GM23338 (cell line): ENCODE data around the gene TIMM22. TPM values are rescaled to one million over a fixed set of nuclear protein-coding genes. Genes with fewer than 3 reads are reported as not detected.

Experiments
- ATAC-seq: fragments of 200-7000 bp; cut with Tn5 transposase; 3 replicates; pipeline ENCODE4 v1.9.1; 2020
- DNase-seq: peaks from one replicate; pipeline ENCODE4 v3.0.0-alpha.2; 2015; ENCODE audit warnings: low spot score
- H2AFZ ChIP-seq: fragments of 200-600 bp; sonication (generic); 2 replicates; pipeline ENCODE4 v1.8.0; 2016; ENCODE audit warnings: antibody characterized with exemption, mild to moderate bottlenecking, moderate library complexity
- H3F3A ChIP-seq: fragments of 200-600 bp; sonication (generic); replicated peaks from 2 replicates; pipeline ENCODE4 v1.8.0; 2017; ENCODE audit warnings: antibody characterized with exemption, mixed run types, low read depth
- H3K27ac ChIP-seq: fragments of 200-600 bp; sonication (generic); 2 replicates; pipeline ENCODE4 v1.6.1; 2016; ENCODE audit warnings: low read depth
- H3K27me3 ChIP-seq: fragments of 200-600 bp; sonication (generic); 2 replicates; pipeline ENCODE4 v1.8.0; 2016; ENCODE audit warnings: mild to moderate bottlenecking, mixed run types, moderate library complexity; ENCODE audit not compliant: insufficient read depth
- H3K36me3 ChIP-seq: fragments of 200-600 bp; sonication (generic); 2 replicates; pipeline ENCODE4 v1.8.0; 2016; ENCODE audit warnings: mild to moderate bottlenecking; ENCODE audit not compliant: insufficient read depth
- H3K4me1 ChIP-seq: fragments of 200-600 bp; sonication (generic); 2 replicates; pipeline ENCODE4 v1.8.0; 2016; ENCODE audit warnings: mild to moderate bottlenecking, moderate library complexity; ENCODE audit not compliant: insufficient read depth
- H3K4me2 ChIP-seq: fragments of 200-600 bp; sonication (generic); 2 replicates; pipeline ENCODE4 v1.7.1; 2017; ENCODE audit warnings: mixed run types
- H3K4me3 ChIP-seq: fragments of 200-600 bp; sonication (generic); 2 replicates; pipeline ENCODE4 v1.6.1; 2016; ENCODE audit warnings: mixed run types
- H3K79me2 ChIP-seq: fragments of 200-600 bp; sonication (generic); replicated peaks from 2 replicates; pipeline ENCODE4 v1.8.0; 2017; ENCODE audit warnings: mild to moderate bottlenecking; ENCODE audit not compliant: insufficient read depth
- H3K9me2 ChIP-seq: fragments of 200-600 bp; sonication (generic); 2 replicates; pipeline ENCODE4 v1.8.0; 2017; ENCODE audit not compliant: insufficient read depth
- H4K20me1 ChIP-seq: fragments of 200-600 bp; sonication (generic); replicated peaks from 2 replicates; pipeline ENCODE4 v1.8.0; 2017; ENCODE audit warnings: mild to moderate bottlenecking; ENCODE audit not compliant: insufficient read depth
- H3K27ac Mint-ChIP-seq: 2 replicates; pipeline ENCODE4 v1.8.0; 2020; ENCODE audit warnings: inconsistent platforms, mild to moderate bottlenecking, moderate library complexity, mixed read lengths
- H3K27me3 Mint-ChIP-seq: 3 replicates; pipeline ENCODE4 v1.8.0; 2022; ENCODE audit warnings: low read depth, mild to moderate bottlenecking, moderate library complexity, mixed read lengths, inconsistent platforms; ENCODE audit not compliant: insufficient read depth, poor library complexity
- H3K36me3 Mint-ChIP-seq: 3 replicates; pipeline ENCODE4 v1.8.0; 2021; ENCODE audit warnings: low read depth, mild to moderate bottlenecking, inconsistent platforms, moderate library complexity, mixed read lengths
- H3K4me1 Mint-ChIP-seq: 3 replicates; pipeline ENCODE4 v1.8.0; 2020; ENCODE audit warnings: mild to moderate bottlenecking, inconsistent platforms, mixed read lengths
- H3K4me3 Mint-ChIP-seq: 3 replicates; pipeline ENCODE4 v1.8.0; 2021; ENCODE audit warnings: moderate library complexity, mild to moderate bottlenecking, inconsistent platforms, mixed read lengths
- H3K9me3 Mint-ChIP-seq: 3 replicates; pipeline ENCODE4 v1.8.0; 2020; ENCODE audit warnings: moderate library complexity, mild to moderate bottlenecking, inconsistent platforms, mixed read lengths
- CREB1 ChIP-seq: fragments of 250-450 bp; sonication (Bioruptor Pico); IDR thresholded peaks from 2 replicates; pipeline ENCODE4 v1.5.0; 2020; ENCODE audit warnings: low read depth, mild to moderate bottlenecking, moderate library complexity
- EZH2 ChIP-seq: fragments of 200-600 bp; sonication (generic); IDR thresholded peaks from one replicate; pipeline ENCODE4 v1.8.0; 2017; ENCODE audit warnings: antibody characterized with exemption, mild to moderate bottlenecking, low read depth; ENCODE audit not compliant: unreplicated experiment
- EZH2phosphoT487 ChIP-seq: fragments of 200-600 bp; sonication (generic); IDR thresholded peaks from one replicate; pipeline ENCODE4 v1.8.1; 2018; ENCODE audit warnings: antibody characterized with exemption; ENCODE audit not compliant: unreplicated experiment
- JUNB ChIP-seq: IDR thresholded peaks from one replicate; pipeline ENCODE4 v1.6.1; 2016; ENCODE audit warnings: antibody characterized with exemption; ENCODE audit not compliant: unreplicated experiment
- NANOG ChIP-seq: IDR thresholded peaks from 2 replicates; pipeline ENCODE4 v1.6.1; 2016; ENCODE audit warnings: antibody characterized with exemption, borderline replicate concordance
- POLR2AphosphoS5 ChIP-seq: IDR thresholded peaks from 2 replicates; pipeline ENCODE4 v1.6.1; 2016; ENCODE audit warnings: antibody characterized with exemption, low read depth
- STAT1 ChIP-seq: IDR thresholded peaks from one replicate; pipeline ENCODE4 v1.6.1; 2016; ENCODE audit warnings: antibody characterized with exemption; ENCODE audit not compliant: unreplicated experiment
- ZNF114 ChIP-seq: fragments of 250-450 bp; sonication (Bioruptor Pico); IDR thresholded peaks from 2 replicates; pipeline ENCODE4 v1.5.0; 2020; ENCODE audit warnings: mild to moderate bottlenecking, moderate library complexity
- ZNF331 ChIP-seq: fragments of 250-450 bp; sonication (Bioruptor Pico); IDR thresholded peaks from 2 replicates; pipeline ENCODE4 v1.5.0; 2020; ENCODE audit warnings: low read depth, mild to moderate bottlenecking, moderate library complexity
- polyA plus RNA-seq: library from polyadenylated mRNA; unstranded; fragments of >200 nt; fragmentation: Nextera tagmentation; extraction: Ambion mirVana; gene quantifications from 2 replicates; pipeline ENCODE4 v1.2.1, GENCODE V29; 2016
- total RNA-seq: library from RNA; depleted of rRNA; stranded (reverse); fragments of >200 nt; shearing (Covaris generic); gene quantifications from 2 replicates; pipeline ENCODE4 v1.2.3, GENCODE V29; 2014
- TF ChIP-seq, protein P1 (sequence below): IDR thresholded peaks from one replicate; pipeline ENCODE4 v1.6.1; 2018; ENCODE audit warnings: antibody characterized with exemption; ENCODE audit not compliant: unreplicated experiment
- TF ChIP-seq, protein P2 (sequence below), 2 experiments: fragments of 200-600 bp in 1 of 2; sonication (generic) in 1 of 2; conservative IDR thresholded peaks; 2 replicates each; pipeline versions ENCODE4 v1.5.1 to v1.6.1; 2016 to 2017; ENCODE audit warnings: antibody characterized with exemption in 2 of 2, low read depth in 2 of 2, mild to moderate bottlenecking in 2 of 2, moderate library complexity in 1 of 2
- TF ChIP-seq, protein P3 (sequence below): IDR thresholded peaks from 2 replicates; pipeline ENCODE4 v1.6.1; 2016; ENCODE audit warnings: antibody characterized with exemption

The TIMM22 gene
- total and polyA plus RNA-seq, 2 experiments from 2014 or later, result 21.9 to 24.4 TPM

DNA sequence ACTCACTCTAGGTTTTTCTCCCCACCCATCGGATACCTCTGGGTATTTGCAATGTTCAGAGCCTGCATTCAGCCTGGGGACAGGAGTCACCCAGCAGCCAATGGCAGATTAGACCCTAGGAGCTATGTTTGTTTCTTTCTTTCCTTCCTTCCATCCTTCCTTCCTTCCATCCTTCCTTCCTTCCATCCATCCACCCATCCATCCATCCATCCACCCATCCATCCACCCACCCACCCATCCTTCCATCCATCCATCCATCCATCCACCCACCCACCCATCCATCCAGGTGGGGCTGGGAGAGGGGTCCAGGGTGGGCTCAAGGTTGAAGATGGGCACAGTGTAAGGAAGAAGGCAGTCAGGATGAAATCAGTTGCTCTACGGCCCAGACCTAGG lies 39.9 kb downstream of the TIMM22 start (continued):
- TF ChIP-seq, protein P1, sequence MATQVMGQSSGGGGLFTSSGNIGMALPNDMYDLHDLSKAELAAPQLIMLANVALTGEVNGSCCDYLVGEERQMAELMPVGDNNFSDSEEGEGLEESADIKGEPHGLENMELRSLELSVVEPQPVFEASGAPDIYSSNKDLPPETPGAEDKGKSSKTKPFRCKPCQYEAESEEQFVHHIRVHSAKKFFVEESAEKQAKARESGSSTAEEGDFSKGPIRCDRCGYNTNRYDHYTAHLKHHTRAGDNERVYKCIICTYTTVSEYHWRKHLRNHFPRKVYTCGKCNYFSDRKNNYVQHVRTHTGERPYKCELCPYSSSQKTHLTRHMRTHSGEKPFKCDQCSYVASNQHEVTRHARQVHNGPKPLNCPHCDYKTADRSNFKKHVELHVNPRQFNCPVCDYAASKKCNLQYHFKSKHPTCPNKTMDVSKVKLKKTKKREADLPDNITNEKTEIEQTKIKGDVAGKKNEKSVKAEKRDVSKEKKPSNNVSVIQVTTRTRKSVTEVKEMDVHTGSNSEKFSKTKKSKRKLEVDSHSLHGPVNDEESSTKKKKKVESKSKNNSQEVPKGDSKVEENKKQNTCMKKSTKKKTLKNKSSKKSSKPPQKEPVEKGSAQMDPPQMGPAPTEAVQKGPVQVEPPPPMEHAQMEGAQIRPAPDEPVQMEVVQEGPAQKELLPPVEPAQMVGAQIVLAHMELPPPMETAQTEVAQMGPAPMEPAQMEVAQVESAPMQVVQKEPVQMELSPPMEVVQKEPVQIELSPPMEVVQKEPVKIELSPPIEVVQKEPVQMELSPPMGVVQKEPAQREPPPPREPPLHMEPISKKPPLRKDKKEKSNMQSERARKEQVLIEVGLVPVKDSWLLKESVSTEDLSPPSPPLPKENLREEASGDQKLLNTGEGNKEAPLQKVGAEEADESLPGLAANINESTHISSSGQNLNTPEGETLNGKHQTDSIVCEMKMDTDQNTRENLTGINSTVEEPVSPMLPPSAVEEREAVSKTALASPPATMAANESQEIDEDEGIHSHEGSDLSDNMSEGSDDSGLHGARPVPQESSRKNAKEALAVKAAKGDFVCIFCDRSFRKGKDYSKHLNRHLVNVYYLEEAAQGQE, result no peak
- TF ChIP-seq CREB1 (CRISPR knock-in tag), result no peak
- TF ChIP-seq POLR2AphosphoS5, result no peak
- no peak for TF ChIP-seq NANOG
- TF ChIP-seq, protein P2, sequence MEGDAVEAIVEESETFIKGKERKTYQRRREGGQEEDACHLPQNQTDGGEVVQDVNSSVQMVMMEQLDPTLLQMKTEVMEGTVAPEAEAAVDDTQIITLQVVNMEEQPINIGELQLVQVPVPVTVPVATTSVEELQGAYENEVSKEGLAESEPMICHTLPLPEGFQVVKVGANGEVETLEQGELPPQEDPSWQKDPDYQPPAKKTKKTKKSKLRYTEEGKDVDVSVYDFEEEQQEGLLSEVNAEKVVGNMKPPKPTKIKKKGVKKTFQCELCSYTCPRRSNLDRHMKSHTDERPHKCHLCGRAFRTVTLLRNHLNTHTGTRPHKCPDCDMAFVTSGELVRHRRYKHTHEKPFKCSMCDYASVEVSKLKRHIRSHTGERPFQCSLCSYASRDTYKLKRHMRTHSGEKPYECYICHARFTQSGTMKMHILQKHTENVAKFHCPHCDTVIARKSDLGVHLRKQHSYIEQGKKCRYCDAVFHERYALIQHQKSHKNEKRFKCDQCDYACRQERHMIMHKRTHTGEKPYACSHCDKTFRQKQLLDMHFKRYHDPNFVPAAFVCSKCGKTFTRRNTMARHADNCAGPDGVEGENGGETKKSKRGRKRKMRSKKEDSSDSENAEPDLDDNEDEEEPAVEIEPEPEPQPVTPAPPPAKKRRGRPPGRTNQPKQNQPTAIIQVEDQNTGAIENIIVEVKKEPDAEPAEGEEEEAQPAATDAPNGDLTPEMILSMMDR (conservative IDR thresholded peaks at IDR 0.05; ENCODE audit: low read depth in 2 of 2), result no peak
- TF ChIP-seq STAT1, result no peak
- TF ChIP-seq ZNF331 (CRISPR knock-in tag), result no peak

DNA sequence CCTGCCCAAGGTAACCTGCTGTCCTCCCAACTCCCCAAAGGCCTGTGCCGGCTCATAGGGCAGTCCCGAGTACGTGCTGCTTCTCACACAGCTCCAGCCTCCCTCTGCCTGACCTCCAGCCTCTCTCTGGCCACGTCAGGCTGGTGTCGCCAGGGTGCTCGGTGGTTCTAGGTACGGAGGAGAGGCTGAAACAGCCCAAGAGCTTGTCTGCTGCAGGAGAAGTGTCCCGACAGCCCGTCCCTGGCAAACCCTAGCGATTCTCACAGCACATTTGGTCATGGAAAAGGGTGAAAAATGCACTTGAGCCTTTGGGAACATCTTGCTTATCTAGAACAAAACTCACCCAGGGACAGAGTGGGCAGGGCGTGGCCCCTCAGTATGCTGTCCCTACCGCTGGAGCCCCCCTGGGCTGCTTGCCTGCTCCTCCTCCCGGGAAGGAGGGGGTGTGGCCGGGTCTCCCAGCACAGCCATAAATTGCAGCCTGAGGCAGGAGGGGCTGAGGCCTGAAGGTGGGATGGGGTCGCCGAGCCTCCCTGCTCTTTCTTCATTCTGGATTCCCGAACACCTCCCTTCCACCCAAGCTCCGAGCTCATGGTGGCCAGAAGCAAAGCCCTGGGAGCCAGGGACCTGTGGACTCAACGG lies 40.4 kb downstream of the TIMM22 start:
- Mint-ChIP-seq H3K9me3 (peaks cover 6% of the 10 kb centered on the region; the same call in 2 of the 3 replicates), H3K27ac (no peak overlapping the region), H3K36me3 (peaks cover 9% of the 10 kb centered on the region; the same call in 2 of the 3 replicates), H3K4me3 (no peak overlapping the region), H3K27me3 (peaks cover 10% of the 10 kb centered on the region), H3K4me1 (peaks cover 14% of the 10 kb centered on the region; the same call in 2 of the 3 replicates)
- no peaks in the 10 kb centered on the region for H3K36me3 ChIP-seq
- no peaks in the 10 kb centered on the region for H3K9me2 ChIP-seq
- ATAC-seq (no peak), DNase-seq (no peak)
- no peaks in the 10 kb centered on the region for H4K20me1 ChIP-seq
- H2AFZ ChIP-seq, result no peak overlapping the region
- no peaks in the 10 kb centered on the region for H3K79me2 ChIP-seq
- H3K4me2 ChIP-seq, result no peak overlapping the region
- no peaks in the 10 kb centered on the region for H3K4me1 ChIP-seq
- no peaks in the 10 kb centered on the region; the same call in 1 of the 2 replicates for H3K27me3 ChIP-seq
- no peak overlapping the region for H3K4me3 ChIP-seq
- no peaks in the 10 kb centered on the region for H3F3A ChIP-seq
- no peak overlapping the region for H3K27ac ChIP-seq
- TF ChIP-seq STAT1, result no peak
- no peak for TF ChIP-seq EZH2phosphoT487
- TF ChIP-seq, protein P2 (conservative IDR thresholded peaks at IDR 0.05; ENCODE audit: low read depth in 2 of 2), result no peak
- TF ChIP-seq POLR2AphosphoS5, result no peak
- TF ChIP-seq, protein P3, sequence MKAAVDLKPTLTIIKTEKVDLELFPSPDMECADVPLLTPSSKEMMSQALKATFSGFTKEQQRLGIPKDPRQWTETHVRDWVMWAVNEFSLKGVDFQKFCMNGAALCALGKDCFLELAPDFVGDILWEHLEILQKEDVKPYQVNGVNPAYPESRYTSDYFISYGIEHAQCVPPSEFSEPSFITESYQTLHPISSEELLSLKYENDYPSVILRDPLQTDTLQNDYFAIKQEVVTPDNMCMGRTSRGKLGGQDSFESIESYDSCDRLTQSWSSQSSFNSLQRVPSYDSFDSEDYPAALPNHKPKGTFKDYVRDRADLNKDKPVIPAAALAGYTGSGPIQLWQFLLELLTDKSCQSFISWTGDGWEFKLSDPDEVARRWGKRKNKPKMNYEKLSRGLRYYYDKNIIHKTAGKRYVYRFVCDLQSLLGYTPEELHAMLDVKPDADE, result no peak
- no peak for TF ChIP-seq EZH2
- TF ChIP-seq ZNF331 (CRISPR knock-in tag), result no peak
- TF ChIP-seq NANOG, result no peak
- TF ChIP-seq ZNF114, result no peak
- no peak for TF ChIP-seq JUNB
